GM12873 (cell line): ENCODE measurements around the gene CYREN.

ENCODE experiments used
- CTCF ChIP-seq: IDR thresholded peaks from 2 replicates; pipeline ENCODE4 v1.5.1; 2012; ENCODE audit warnings: low read depth, mild to moderate bottlenecking, moderate library complexity, low read length, control low read depth; ENCODE audit not compliant: insufficient read depth; ENCODE audit errors: missing control alignments

Gene CYREN

GRCh38 chr7:135164357-135165061 lies 6.0 kb downstream of the CYREN start:
- TF ChIP-seq CTCF = no peak

GRCh38 chr7:135162382-135163001 lies 8.0 kb downstream of the CYREN start:
- TF ChIP-seq CTCF = no peak

GRCh38 chr7:135161669-135162068 lies 8.8 kb downstream of the CYREN start:
- TF ChIP-seq CTCF = no peak

DNA sequence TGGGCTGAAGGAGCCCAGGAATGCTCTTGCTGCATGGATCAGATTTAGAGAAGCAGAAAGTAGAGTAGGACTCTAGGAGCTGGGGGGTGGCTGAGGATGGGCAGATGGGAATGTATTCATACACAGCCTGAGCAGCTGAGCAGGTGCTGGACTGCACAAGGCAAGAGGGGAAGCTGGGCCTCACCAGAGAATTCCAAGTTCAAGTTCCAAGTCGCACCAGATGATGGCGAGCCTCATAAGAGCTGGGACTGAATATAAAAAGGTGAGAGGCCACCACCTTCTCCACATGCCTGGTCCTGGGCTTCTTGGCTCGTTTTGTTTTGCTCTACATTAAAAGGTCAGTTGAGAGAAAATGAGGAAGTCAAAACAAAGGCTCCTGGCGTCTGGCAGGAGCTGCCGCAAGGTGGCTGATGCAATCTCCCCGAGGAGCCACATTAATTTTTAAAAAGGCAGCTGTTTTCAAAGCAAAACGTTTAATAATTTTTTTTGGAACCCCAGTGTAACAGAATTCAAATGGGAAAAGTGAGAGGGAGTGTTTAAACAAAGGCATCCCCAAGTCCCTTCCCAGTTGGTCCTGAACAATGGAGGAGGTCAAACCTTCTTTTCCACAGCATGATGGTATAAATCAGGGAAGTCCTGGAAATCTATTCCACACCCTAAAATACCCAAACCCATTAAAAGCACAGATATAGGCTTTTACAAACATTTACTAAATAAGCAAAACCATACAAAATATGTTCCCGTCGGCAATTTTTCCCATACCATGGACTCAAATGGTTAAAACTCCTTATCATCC lies 9.5 kb downstream of the CYREN start:
- TF ChIP-seq CTCF = peak; percentile 22

- TF ChIP-seq CTCF = no peak
These were observed 10.2 kb downstream of the CYREN start for GRCh38 chr7:135160098-135160857.

DNA sequence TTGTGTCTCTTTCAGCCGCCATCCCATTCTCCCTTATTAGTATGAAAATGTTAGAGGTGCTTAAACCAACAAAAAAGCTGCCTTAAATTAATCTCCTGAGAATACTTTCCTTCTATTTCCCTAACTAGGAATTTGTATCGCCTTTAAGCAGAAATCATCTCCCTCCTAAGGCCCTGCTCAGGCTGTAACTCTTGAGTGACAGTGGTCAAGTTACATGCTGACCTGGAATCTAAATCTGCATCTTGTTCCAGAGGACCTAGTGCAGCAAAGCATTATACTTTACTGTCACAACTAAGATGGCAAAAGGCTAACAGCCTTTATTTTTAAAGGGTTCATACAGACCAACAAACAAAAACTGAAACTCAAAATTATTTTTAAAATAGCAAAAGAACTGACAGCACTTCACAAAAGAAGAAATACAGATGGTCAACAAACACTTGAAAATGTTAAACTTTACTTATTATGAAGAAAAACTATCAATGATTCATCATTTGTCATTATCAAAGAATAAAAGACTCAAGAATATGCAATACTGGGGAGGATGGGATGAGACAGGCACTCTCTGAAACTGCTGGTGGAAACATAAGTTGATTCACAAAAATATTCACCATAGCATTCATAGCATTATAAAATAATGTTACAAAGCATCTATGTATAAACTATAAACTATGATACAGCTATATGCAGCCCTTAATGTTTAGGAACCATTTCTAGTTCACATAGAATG lies 11.0 kb downstream of the CYREN start:
- TF ChIP-seq CTCF = no peak
